GM12875 (cell line): ENCODE results near the gene COX5A.

Experiments used
- H3K4me3 ChIP-seq: one replicate; pipeline ENCODE4 v1.5.1; 2011; ENCODE audit warnings: low read depth, low read length, control low read depth
- CTCF ChIP-seq: IDR thresholded peaks from 2 replicates; pipeline ENCODE4 v1.5.1; 2011; ENCODE audit warnings: low read depth, mild to moderate bottlenecking, control low read depth, inconsistent platforms, low read length, moderate library complexity, borderline replicate concordance; ENCODE audit not compliant: insufficient read depth

COX5A gene

GRCh38 chr15:74937590-74938371, at the start of gene COX5A:
Gene COX5A, minus strand, starts transcription at chr15:74938073. Its CDS starts 59 bp downstream, at chr15:74938014.
- TF ChIP-seq CTCF, result no peak
- peak within 1 kb of the TSS; percentile 92 for H3K4me3 ChIP-seq

- TF ChIP-seq CTCF, result no peak
- H3K4me3 ChIP-seq, result no peak overlapping the region
Observed at GRCh38 chr15:74983725-74984231, 45.9 kb upstream of the COX5A start.

GRCh38 chr15:74982183-74982582, 44.3 kb upstream of the COX5A start:
- no peak for TF ChIP-seq CTCF
- H3K4me3 ChIP-seq, result no peak overlapping the region

- no peak for TF ChIP-seq CTCF
- no peak overlapping the region for H3K4me3 ChIP-seq
Observed at GRCh38 chr15:74978503-74978902, 40.6 kb upstream of the COX5A start.

- no peak for TF ChIP-seq CTCF
- H3K4me3 ChIP-seq, result no peak overlapping the region
Observed at GRCh38 chr15:74978077-74978476, 40.2 kb upstream of the COX5A start.

- H3K4me3 ChIP-seq, result no peak overlapping the region
- no peak for TF ChIP-seq CTCF
Observed at GRCh38 chr15:74977599-74977998, 39.7 kb upstream of the COX5A start.

GRCh38 chr15:74976159-74976558, 38.3 kb upstream of the COX5A start:
- H3K4me3 ChIP-seq, result no peak overlapping the region
- no peak for TF ChIP-seq CTCF
